HEK293 (cell line): ENCODE data around the gene F2R.

Source experiments
- CTCF ChIA-PET: fragments of 350-600 bp; formaldehyde crosslinking; extraction: SDS; loops from one replicate; lab custom pipeline; 2021; ENCODE audit warnings: antibody characterized with exemption; lab: Yijun Ruan, JAX
- POLR2A ChIA-PET: fragments of 300-600 bp; formaldehyde crosslinking; extraction: SDS; loops from one replicate; lab custom pipeline; 2020; ENCODE audit warnings: antibody characterized with exemption, inconsistent platforms; lab: Yijun Ruan, JAX
- H3K27ac ChIP-seq: fragments of 200-500 bp; sonication (Bioruptor generic); 2 replicates; pipeline ENCODE4 v1.5.1; 2014; ENCODE audit warnings: low read depth, low read length, control low read depth, inconsistent platforms; ENCODE audit errors: extremely low read depth
- H3K36me3 ChIP-seq, 2 experiments: fragments of 200-500 bp in 1 of 2; sonication (Bioruptor generic) in 1 of 2; 1 replicate in 1 of 2; 2 replicates in 1 of 2; pipeline ENCODE4 v1.5.1; 2014 to 2017; ENCODE audit warnings: inconsistent platforms in 2 of 2, low read length in 2 of 2; ENCODE audit not compliant: control insufficient read depth in 2 of 2, insufficient read depth in 1 of 2
- H3K4me1 ChIP-seq: fragments of 200-500 bp; sonication (Bioruptor generic); 2 replicates; pipeline ENCODE4 v1.5.1; 2014; ENCODE audit warnings: mild to moderate bottlenecking, low read length, inconsistent platforms; ENCODE audit not compliant: control insufficient read depth, insufficient read depth
- H3K4me3 ChIP-seq: 2 replicates; pipeline ENCODE4 v1.5.1; 2011; ENCODE audit warnings: low read depth, mild to moderate bottlenecking, control low read depth, low read length, moderate library complexity
- H3K9me3 ChIP-seq: fragments of 200-500 bp; sonication (Bioruptor generic); 2 replicates; pipeline ENCODE4 v1.5.1; 2014; ENCODE audit warnings: low read depth, low read length, inconsistent platforms; ENCODE audit not compliant: control insufficient read depth, insufficient read depth
- BCL11B ChIP-seq: fragments of 450-650 bp; formaldehyde crosslinking; IDR thresholded peaks from 2 replicates; pipeline ENCODE4 v1.5.1; 2016; ENCODE audit warnings: low read depth, missing biosample characterization, missing genetic modification characterization
- GLI4 ChIP-seq: fragments of 450-650 bp; formaldehyde crosslinking; IDR thresholded peaks from 2 replicates; pipeline ENCODE4 v1.5.1; 2016; ENCODE audit warnings: missing biosample characterization, missing genetic modification characterization
- GLIS1 ChIP-seq: fragments of 450-650 bp; formaldehyde crosslinking; IDR thresholded peaks from 2 replicates; pipeline ENCODE4 v1.5.1; 2016; ENCODE audit warnings: missing biosample characterization, missing genetic modification characterization
- GLIS2 ChIP-seq: fragments of 450-650 bp; formaldehyde crosslinking; IDR thresholded peaks from 2 replicates; pipeline ENCODE4 v1.5.1; 2016; ENCODE audit warnings: missing biosample characterization, missing genetic modification characterization
- IKZF3 ChIP-seq: fragments of 450-650 bp; IDR thresholded peaks from 2 replicates; pipeline ENCODE4 v1.5.0; 2018; ENCODE audit warnings: missing biosample characterization, mild to moderate bottlenecking, missing genetic modification characterization, moderate library complexity
- KLF1 ChIP-seq: fragments of 450-650 bp; formaldehyde crosslinking; IDR thresholded peaks from 2 replicates; pipeline ENCODE4 v1.5.1; 2016; ENCODE audit warnings: missing biosample characterization, missing genetic modification characterization
- KLF8 ChIP-seq: fragments of 450-650 bp; formaldehyde crosslinking; IDR thresholded peaks from 2 replicates; pipeline ENCODE4 v1.5.1; 2016; ENCODE audit warnings: missing biosample characterization, missing genetic modification characterization
- RBAK ChIP-seq: fragments of 450-650 bp; formaldehyde crosslinking; IDR thresholded peaks from 2 replicates; pipeline ENCODE4 v1.5.1; 2016; ENCODE audit warnings: missing biosample characterization, missing genetic modification characterization
- REPIN1 ChIP-seq: fragments of 450-650 bp; formaldehyde crosslinking; IDR thresholded peaks from 2 replicates; pipeline ENCODE4 v1.5.1; 2017; ENCODE audit warnings: missing biosample characterization, missing genetic modification characterization, low read depth
- SETDB1 ChIP-seq: IDR thresholded peaks from one replicate; pipeline ENCODE4 v1.6.1; 2017; ENCODE audit warnings: mild to moderate bottlenecking, low read length, moderate library complexity, mixed read lengths; ENCODE audit not compliant: insufficient read length
- SP2 ChIP-seq: fragments of 450-650 bp; formaldehyde crosslinking; IDR thresholded peaks from 2 replicates; pipeline ENCODE4 v1.5.1; 2016; ENCODE audit warnings: missing biosample characterization, missing genetic modification characterization
- ZBTB7A ChIP-seq: fragments of 450-650 bp; formaldehyde crosslinking; IDR thresholded peaks from 2 replicates; pipeline ENCODE4 v1.5.1; 2016; ENCODE audit warnings: low read depth, missing biosample characterization, missing genetic modification characterization
- ZNF19 ChIP-seq: fragments of 450-650 bp; formaldehyde crosslinking; IDR thresholded peaks from 2 replicates; pipeline ENCODE4; 2016; ENCODE audit warnings: missing biosample characterization, missing genetic modification characterization, low read depth
- ZNF223 ChIP-seq: fragments of 450-650 bp; formaldehyde crosslinking; IDR thresholded peaks from 2 replicates; pipeline ENCODE4 v1.5.1; 2016; ENCODE audit warnings: missing biosample characterization, missing genetic modification characterization
- ZNF26 ChIP-seq: fragments of 450-650 bp; formaldehyde crosslinking; IDR thresholded peaks from 2 replicates; pipeline ENCODE4 v1.5.1; 2016; ENCODE audit warnings: missing biosample characterization, missing genetic modification characterization
- ZNF335 ChIP-seq: fragments of 450-650 bp; formaldehyde crosslinking; conservative IDR thresholded peaks from 2 replicates; pipeline ENCODE4 v1.5.1; 2016; ENCODE audit warnings: missing biosample characterization, missing genetic modification characterization
- ZNF362 ChIP-seq: fragments of 450-650 bp; formaldehyde crosslinking; IDR thresholded peaks from 2 replicates; pipeline ENCODE4 v1.5.1; 2016; ENCODE audit warnings: missing biosample characterization, missing genetic modification characterization
- ZNF423 ChIP-seq: fragments of 450-650 bp; formaldehyde crosslinking; IDR thresholded peaks from 2 replicates; pipeline ENCODE4 v1.5.1; 2016; ENCODE audit warnings: missing biosample characterization, missing genetic modification characterization
- ZNF426 ChIP-seq: fragments of 450-650 bp; formaldehyde crosslinking; IDR thresholded peaks from 2 replicates; pipeline ENCODE4 v1.5.1; 2017; ENCODE audit warnings: missing biosample characterization, missing genetic modification characterization, mild to moderate bottlenecking, inconsistent platforms, moderate library complexity
- ZNF560 ChIP-seq: fragments of 450-650 bp; formaldehyde crosslinking; IDR thresholded peaks from 2 replicates; pipeline ENCODE4 v1.5.1; 2017; ENCODE audit warnings: missing biosample characterization, missing genetic modification characterization, borderline replicate concordance
- ZNF561 ChIP-seq: fragments of 450-650 bp; IDR thresholded peaks from 2 replicates; pipeline ENCODE4 v1.5.1; 2018; ENCODE audit warnings: missing biosample characterization, missing genetic modification characterization, borderline replicate concordance
- ZNF692 ChIP-seq: fragments of 450-650 bp; formaldehyde crosslinking; IDR thresholded peaks from 2 replicates; pipeline ENCODE4 v1.5.1; 2016; ENCODE audit warnings: missing biosample characterization, missing genetic modification characterization
- ZNF76 ChIP-seq: fragments of 450-650 bp; formaldehyde crosslinking; IDR thresholded peaks from 2 replicates; pipeline ENCODE4; 2016; ENCODE audit warnings: low read depth, missing biosample characterization, missing genetic modification characterization, borderline replicate concordance
- ZNF830 ChIP-seq: fragments of 450-650 bp; IDR thresholded peaks from 2 replicates; pipeline ENCODE4 v1.5.0; 2018; ENCODE audit warnings: missing biosample characterization, missing genetic modification characterization, low read depth, mild to moderate bottlenecking, moderate library complexity
- ZSCAN23 ChIP-seq: fragments of 450-650 bp; formaldehyde crosslinking; IDR thresholded peaks from 2 replicates; pipeline ENCODE4 v1.5.1; 2016; ENCODE audit warnings: missing biosample characterization, missing genetic modification characterization
- ZSCAN30 ChIP-seq: fragments of 450-650 bp; IDR thresholded peaks from 2 replicates; pipeline ENCODE4 v1.5.1; 2018; ENCODE audit warnings: missing biosample characterization, mild to moderate bottlenecking, missing genetic modification characterization, moderate library complexity

The F2R gene

DNA sequence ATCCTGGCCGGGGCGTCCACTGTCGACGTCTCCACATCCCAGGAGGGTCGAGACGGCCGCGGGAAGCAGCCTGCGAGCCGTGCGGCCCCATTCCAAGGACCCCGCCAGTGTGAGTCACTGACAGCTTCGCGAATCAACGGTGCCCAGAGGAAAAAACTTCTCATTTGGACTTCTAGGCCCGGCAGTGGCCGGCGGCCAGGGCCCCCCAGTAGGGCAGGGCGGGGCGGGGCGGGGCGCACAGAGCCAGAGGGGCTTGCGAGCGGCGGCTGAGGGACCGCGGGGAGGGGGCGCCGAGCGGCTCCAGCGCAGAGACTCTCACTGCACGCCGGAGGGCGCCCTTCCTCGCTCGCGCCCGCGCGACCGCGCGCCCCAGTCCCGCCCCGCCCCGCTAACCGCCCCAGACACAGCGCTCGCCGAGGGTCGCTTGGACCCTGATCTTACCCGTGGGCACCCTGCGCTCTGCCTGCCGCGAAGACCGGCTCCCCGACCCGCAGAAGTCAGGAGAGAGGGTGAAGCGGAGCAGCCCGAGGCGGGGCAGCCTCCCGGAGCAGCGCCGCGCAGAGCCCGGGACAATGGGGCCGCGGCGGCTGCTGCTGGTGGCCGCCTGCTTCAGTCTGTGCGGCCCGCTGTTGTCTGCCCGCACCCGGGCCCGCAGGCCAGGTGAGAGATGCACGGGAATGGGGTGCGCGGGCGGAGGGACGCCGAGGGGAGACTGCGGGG, at the start of gene F2R (continued):
- TF ChIP-seq REPIN1 (tag by site-specific recombination), result no peak
- peak; percentile 60; the same call in 1 of the 2 replicates for TF ChIP-seq ZSCAN30 (tag by site-specific recombination)
- TF ChIP-seq ZNF223 (tag by site-specific recombination), result peak; percentile 50; the same call in 1 of the 2 replicates
- TF ChIP-seq GLIS2 (tag by site-specific recombination), result peak; percentile 47
- TF ChIP-seq GLIS1 (tag by site-specific recombination), result peak; percentile 40; the same call in 1 of the 2 replicates
- no peak for TF ChIP-seq ZNF26 (tag by site-specific recombination)
- no peak for TF ChIP-seq ZNF362
- peak; percentile 46; the same call in 1 of the 2 replicates for TF ChIP-seq ZNF561
- no peak for TF ChIP-seq SP2 (tag by site-specific recombination)
- no peak for TF ChIP-seq GLI4 (tag by site-specific recombination)
- TF ChIP-seq ZNF560 (tag by site-specific recombination), result no peak
- TF ChIP-seq ZNF692 (tag by site-specific recombination), result 0 out of 2 replicates have a peak, but pooled peaks have one; percentile 48
- no peak; the same call in 1 of the 2 replicates for TF ChIP-seq ZBTB7A (tag by site-specific recombination)
- peak; percentile 87; the same call in 1 of the 2 replicates for TF ChIP-seq ZNF335 (tag by site-specific recombination)
- peak; percentile 44; the same call in 1 of the 2 replicates for TF ChIP-seq KLF8 (tag by site-specific recombination)
- peak; percentile 66; the same call in 1 of the 2 replicates for TF ChIP-seq KLF1
- no peak for TF ChIP-seq ZNF19 (tag by site-specific recombination)

DNA sequence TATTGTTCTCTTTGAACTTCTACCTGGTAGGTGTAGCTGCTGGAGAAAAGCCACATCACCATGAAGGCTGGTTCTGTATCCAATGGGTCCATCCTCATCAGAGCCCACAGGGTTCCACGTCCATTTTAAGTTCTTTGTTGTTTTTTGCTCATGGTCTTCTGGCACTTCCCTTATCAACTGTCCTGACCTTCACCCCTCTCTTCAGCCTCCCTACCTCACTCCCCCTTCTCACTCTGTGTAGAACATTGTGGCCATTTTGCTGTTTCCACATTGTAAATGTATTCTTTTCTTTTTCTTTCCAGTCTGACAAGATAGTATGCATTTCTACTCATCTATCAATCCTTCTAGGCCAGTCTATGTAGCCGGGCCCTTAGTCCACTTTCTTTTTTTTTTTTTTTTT, 48.4 kb upstream of the F2R start:
- no peak overlapping the region for H3K27ac ChIP-seq
- H3K9me3 ChIP-seq, result no peaks in the 10 kb centered on the region
- H3K4me3 ChIP-seq, result no peak overlapping the region
- H3K36me3 ChIP-seq, result no peaks in the 10 kb centered on the region
- TF ChIP-seq ZNF426 (tag by site-specific recombination) (no peak), ZNF423 (tag by site-specific recombination) (no peak), RBAK (tag by site-specific recombination) (no peak), BCL11B (tag by site-specific recombination) (no peak), ZNF76 (tag by site-specific recombination) (no peak), SETDB1 (no peak), ZSCAN23 (tag by site-specific recombination) (no peak), IKZF3 (tag by site-specific recombination) (no peak), ZNF830 (tag by site-specific recombination) (no peak)
- H3K4me1 ChIP-seq, result no peaks in the 10 kb centered on the region
- ChIA-PET CTCF (interaction anchor here (0.7 to 1.2 kb wide), 2 partner anchors 46 to 107 kb away, joined by 3 read pairs; no protein-coding TSS in a partner anchor), POLR2A (no interaction called here)
